ENCODE measurements around the gene DPP3. TPM values are rescaled to one million over a fixed set of nuclear protein-coding genes. Genes with fewer than 3 reads are reported as not detected.

Gene DPP3, protein sequence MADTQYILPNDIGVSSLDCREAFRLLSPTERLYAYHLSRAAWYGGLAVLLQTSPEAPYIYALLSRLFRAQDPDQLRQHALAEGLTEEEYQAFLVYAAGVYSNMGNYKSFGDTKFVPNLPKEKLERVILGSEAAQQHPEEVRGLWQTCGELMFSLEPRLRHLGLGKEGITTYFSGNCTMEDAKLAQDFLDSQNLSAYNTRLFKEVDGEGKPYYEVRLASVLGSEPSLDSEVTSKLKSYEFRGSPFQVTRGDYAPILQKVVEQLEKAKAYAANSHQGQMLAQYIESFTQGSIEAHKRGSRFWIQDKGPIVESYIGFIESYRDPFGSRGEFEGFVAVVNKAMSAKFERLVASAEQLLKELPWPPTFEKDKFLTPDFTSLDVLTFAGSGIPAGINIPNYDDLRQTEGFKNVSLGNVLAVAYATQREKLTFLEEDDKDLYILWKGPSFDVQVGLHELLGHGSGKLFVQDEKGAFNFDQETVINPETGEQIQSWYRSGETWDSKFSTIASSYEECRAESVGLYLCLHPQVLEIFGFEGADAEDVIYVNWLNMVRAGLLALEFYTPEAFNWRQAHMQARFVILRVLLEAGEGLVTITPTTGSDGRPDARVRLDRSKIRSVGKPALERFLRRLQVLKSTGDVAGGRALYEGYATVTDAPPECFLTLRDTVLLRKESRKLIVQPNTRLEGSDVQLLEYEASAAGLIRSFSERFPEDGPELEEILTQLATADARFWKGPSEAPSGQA
- 71.8 and 82.1 TPM in 2 replicates for total RNA-seq (2014; rRNA removed; shearing (Covaris generic))

GRCh38 chr11:66480117-66480938 lies at the start of gene DPP3:
DPP3 (plus strand) TSS chr11:66480434; CDS start chr11:66482201, 1,767 bp downstream.

DNA sequence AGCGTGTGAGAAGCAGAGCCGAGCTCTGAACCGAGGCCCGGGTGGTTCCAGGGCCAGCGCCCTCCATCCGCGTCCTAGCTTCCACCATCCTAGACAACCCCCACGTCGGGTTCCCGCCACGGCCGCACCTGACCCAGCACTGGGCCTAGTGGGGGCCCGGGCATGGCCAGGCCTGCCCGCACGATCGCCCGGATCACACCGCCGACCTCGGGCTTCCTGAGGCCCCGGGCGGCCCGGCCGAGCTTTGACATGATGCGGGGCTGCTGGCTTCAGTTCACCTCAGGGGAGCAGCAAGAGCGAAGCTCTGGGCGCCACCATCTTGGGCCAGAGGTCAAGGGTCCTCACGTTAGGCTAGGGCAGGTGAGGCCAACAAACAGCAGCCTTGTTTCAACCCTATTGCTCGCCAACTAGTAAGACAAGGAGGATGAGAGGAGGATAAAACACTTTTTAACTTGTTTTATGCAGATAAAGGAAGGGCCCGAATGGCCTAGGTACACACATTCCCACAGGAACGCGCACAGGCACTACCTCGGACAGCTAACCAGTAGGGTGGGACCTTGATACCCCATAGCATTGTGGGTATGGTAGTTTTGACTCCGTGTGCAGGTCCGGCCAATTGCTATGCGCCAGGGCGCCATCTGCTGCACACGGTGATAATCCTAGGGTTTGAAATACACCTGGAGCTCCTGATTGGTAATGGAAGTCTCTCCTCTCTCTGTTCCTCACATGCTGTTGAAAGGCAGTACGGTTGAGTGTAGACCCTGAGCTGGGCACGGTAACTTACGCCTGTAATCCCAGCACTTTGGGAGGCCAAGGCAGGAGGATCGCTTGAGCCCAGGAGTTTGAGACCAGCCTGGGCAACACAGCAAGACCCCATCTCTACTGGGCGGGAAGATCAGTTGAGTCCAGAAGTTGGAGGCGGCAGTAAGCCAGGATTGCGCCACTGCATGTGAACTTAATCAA lies 41.4 kb upstream of the DPP3 start, which contains the start of gene MRPL11:
Gene MRPL11 (minus strand): TSS at position 345 of the 963 bp plus-strand sequence. CDS start 94 bp downstream, at position 251.

GRCh38 chr11:66466225-66467033 lies 13.8 kb upstream of the DPP3 start, which contains the start of gene PELI3:
PELI3 (plus strand) TSS chr11:66466905; CDS start chr11:66468129, 1,224 bp downstream.

GRCh38 chr11:66510271-66510989 lies 30.2 kb downstream of the DPP3 start, which contains the start of gene BBS1:
BBS1 (plus strand) TSS chr11:66510635; CDS start chr11:66510660, 25 bp downstream.

DNA sequence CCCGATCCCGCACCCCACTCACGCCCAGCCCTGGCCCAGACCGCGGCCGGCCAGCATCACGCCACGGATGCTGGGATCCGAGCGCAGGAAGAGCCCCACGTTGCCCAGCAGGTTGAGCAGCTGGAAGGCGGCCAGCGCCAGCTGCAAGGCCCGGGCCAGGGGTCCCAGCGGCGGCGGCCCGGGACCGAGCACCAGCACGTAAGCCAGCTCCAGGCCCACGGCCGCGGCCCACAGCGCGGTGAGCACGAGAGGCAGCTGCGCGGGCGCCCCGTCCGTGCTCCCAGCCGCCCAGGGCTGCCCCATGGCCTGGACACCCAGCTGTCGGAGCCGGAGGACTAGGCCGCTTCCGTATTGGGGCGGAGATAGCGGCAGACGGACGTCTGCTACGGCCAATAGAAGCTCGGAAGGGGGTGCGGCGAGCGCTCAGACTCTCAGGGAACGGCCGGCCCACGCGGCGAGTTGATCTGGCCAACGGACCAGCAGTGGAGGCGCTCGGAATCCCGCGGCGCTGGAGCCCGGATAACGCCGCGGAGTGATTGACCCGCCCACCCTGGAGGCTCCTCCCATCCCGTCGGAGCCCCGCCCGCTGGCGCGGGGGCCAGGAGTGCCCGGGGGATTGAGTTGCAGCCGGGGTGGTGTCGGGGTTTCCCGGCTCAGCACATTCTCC lies 65.6 kb downstream of the DPP3 start, which contains the start of gene ZDHHC24:
Gene ZDHHC24 (minus strand): TSS at position 348 of the 667 bp plus-strand sequence. CDS start 45 bp downstream, at position 303.

DNA sequence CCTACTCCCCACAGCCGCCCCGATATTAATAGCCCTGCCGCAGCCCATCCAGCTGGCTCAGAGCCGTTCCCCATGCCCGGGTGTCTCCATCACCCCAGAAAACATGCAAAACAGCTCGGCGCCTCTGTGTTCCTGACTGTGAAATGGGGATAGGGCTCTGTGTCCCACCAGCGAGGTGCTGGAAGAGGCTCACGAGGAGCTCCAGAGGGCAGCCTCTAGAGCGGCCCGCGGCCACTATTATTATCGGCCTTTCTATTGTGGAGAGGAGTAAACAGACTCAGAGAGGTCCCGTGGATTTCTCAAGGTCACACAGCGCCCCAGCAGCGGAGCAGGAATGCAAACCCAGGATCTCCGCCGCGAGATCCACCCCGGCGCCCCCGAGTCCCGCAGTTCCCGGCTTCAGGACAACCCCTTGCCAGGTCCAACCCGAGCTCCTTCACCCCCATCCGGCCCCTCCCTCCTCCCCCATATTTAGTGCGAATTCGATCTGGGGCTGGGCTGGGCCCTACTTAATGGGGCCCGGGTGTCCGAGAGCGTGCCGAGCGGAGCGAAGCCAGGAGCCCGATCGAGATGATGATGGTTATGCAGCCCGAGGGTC lies 66.2 kb downstream of the DPP3 start, which contains the start of gene ACTN3:
Gene ACTN3 (plus strand): TSS at position 536 of the 598 bp plus-strand sequence. CDS start 35 bp downstream, at position 571.

Small RNAs within 50 kb of the gene (small RNA-seq; reads per million reads assigned to genes)
- gene RF00416, result not detected

Other genes with a start within 250 kb of the DPP3 start
- 23.0 and 24.2 TPM in 2 replicates for gene KLC2, start 222.7 kb upstream of the DPP3 start, total RNA-seq (2014; rRNA removed; shearing (Covaris generic))
- gene RAB1B, start 211.8 kb upstream of the DPP3 start, total RNA-seq (2014; rRNA removed; shearing (Covaris generic)), result 158 and 177 TPM in 2 replicates
- gene CNIH2, start 202.3 kb upstream of the DPP3 start, total RNA-seq (2014; rRNA removed; shearing (Covaris generic)), result 8.3 and 12.4 TPM in 2 replicates
- 105 and 132 TPM in 2 replicates for gene YIF1A, start 191.3 kb upstream of the DPP3 start, total RNA-seq (2014; rRNA removed; shearing (Covaris generic))
- gene TMEM151A, start 188.5 kb upstream of the DPP3 start, total RNA-seq (2014; rRNA removed; shearing (Covaris generic)), result 0.08 TPM in 1 of 2 replicates, not detected in the other
- gene CD248, start 163.4 kb upstream of the DPP3 start, total RNA-seq (2014; rRNA removed; shearing (Covaris generic)), result not detected in 2 replicates
- gene RIN1, start 144.0 kb upstream of the DPP3 start, total RNA-seq (2014; rRNA removed; shearing (Covaris generic)), result 43.6 and 47.2 TPM in 2 replicates
- gene BRMS1, start 135.3 kb upstream of the DPP3 start, total RNA-seq (2014; rRNA removed; shearing (Covaris generic)), result 67.3 and 77.0 TPM in 2 replicates
- gene B4GAT1, start 132.8 kb upstream of the DPP3 start, total RNA-seq (2014; rRNA removed; shearing (Covaris generic)), result 24.9 and 28.6 TPM in 2 replicates
- gene SLC29A2, start 108.7 kb upstream of the DPP3 start, total RNA-seq (2014; rRNA removed; shearing (Covaris generic)), result 4.5 and 6.0 TPM in 2 replicates
- not detected in 2 replicates for gene NPAS4, start 59.4 kb upstream of the DPP3 start, total RNA-seq (2014; rRNA removed; shearing (Covaris generic))
- 109 and 113 TPM in 2 replicates for gene MRPL11, start 41.6 kb upstream of the DPP3 start, total RNA-seq (2014; rRNA removed; shearing (Covaris generic))
- gene PELI3, start 13.5 kb upstream of the DPP3 start, total RNA-seq (2014; rRNA removed; shearing (Covaris generic)), result 12.8 and 15.4 TPM in 2 replicates
- gene BBS1, start 30.2 kb downstream of the DPP3 start, total RNA-seq (2014; rRNA removed; shearing (Covaris generic)), result 22.4 and 28.0 TPM in 2 replicates
- 16.7 and 17.1 TPM in 2 replicates for gene ZDHHC24, start 65.6 kb downstream of the DPP3 start, total RNA-seq (2014; rRNA removed; shearing (Covaris generic))
- gene ACTN3, start 66.5 kb downstream of the DPP3 start, total RNA-seq (2014; rRNA removed; shearing (Covaris generic)), result not detected in 2 replicates
- gene CTSF, start 88.2 kb downstream of the DPP3 start, total RNA-seq (2014; rRNA removed; shearing (Covaris generic)), result 38.9 and 40.9 TPM in 2 replicates
- gene CCDC87, start 112.6 kb downstream of the DPP3 start, total RNA-seq (2014; rRNA removed; shearing (Covaris generic)), result 0.11 TPM in 1 of 2 replicates, not detected in the other
- 24.3 and 27.7 TPM in 2 replicates for gene CCS, start 112.8 kb downstream of the DPP3 start, total RNA-seq (2014; rRNA removed; shearing (Covaris generic))
- gene RBM14, start 136.2 kb downstream of the DPP3 start, total RNA-seq (2014; rRNA removed; shearing (Covaris generic)), result 69.1 and 71.7 TPM in 2 replicates
- gene RBM4, start 158.3 kb downstream of the DPP3 start, total RNA-seq (2014; rRNA removed; shearing (Covaris generic)), result 102 and 124 TPM in 2 replicates
- gene RBM4B, start 197.5 kb downstream of the DPP3 start, total RNA-seq (2014; rRNA removed; shearing (Covaris generic)), result 15.4 and 24.4 TPM in 2 replicates
- 96.9 and 143 TPM in 2 replicates for gene SPTBN2, start 248.8 kb downstream of the DPP3 start, total RNA-seq (2014; rRNA removed; shearing (Covaris generic))